HG02798 (cell line): ENCODE results near the gene MRPL24.

Experiments used
- ATAC-seq: cut with Tn5 transposase; IDR thresholded peaks from one replicate; pipeline ENCODE4 v1.9.1; 2021; ENCODE audit warnings: mild to moderate bottlenecking; ENCODE audit not compliant: unreplicated experiment, poor library complexity

The MRPL24 gene

GRCh38 chr1:156694690-156694962 is 46.3 kb downstream of the MRPL24 start:
- no peak for ATAC-seq

GRCh38 chr1:156693848-156694689 is 46.8 kb downstream of the MRPL24 start:
- ATAC-seq: no peak

GRCh38 chr1:156692925-156693847 is 47.7 kb downstream of the MRPL24 start:
- no peak for ATAC-seq

- no peak for ATAC-seq
Measured at GRCh38 chr1:156692441-156692924, 48.4 kb downstream of the MRPL24 start.

GRCh38 chr1:156691665-156692440 is 49.0 kb downstream of the MRPL24 start:
- ATAC-seq: no peak

- ATAC-seq: no peak
Measured at GRCh38 chr1:156691191-156691590, 49.7 kb downstream of the MRPL24 start.

- ATAC-seq: no peak
Measured at GRCh38 chr1:156690675-156691036, 50.2 kb downstream of the MRPL24 start.

GRCh38 chr1:156689953-156690674 is 50.8 kb downstream of the MRPL24 start:
- ATAC-seq: no peak

- peak; percentile 86 for ATAC-seq
Measured at GRCh38 chr1:156689035-156689952, 51.6 kb downstream of the MRPL24 start.
